ENCODE results near the gene JPH4.
A peak's percentile ranks its signal among the peaks of the same experiment; 100 is the strongest.
"Not testable (repeated sequence)": the region's sequence is repeated elsewhere in the genome, so short reads cannot be mapped to it uniquely, and the experiment has no call there.

Gene JPH4

GRCh38 chr14:23612802-23613201 is 34.2 kb upstream of the JPH4 start:
- H3K4me1 Mint-ChIP-seq = peaks cover 37% of the 10 kb centered on the region
- no peaks in the 10 kb centered on the region for H3K27me3 Mint-ChIP-seq
- H3K36me3 Mint-ChIP-seq = peaks cover 3% of the 10 kb centered on the region
- H3K27ac Mint-ChIP-seq = no peak overlapping the region
- no peak overlapping the region for H3K4me3 Mint-ChIP-seq
- H3K9me3 Mint-ChIP-seq = peaks cover 6% of the 10 kb centered on the region

- H3K4me1 Mint-ChIP-seq = peaks cover 38% of the 10 kb centered on the region
- no peak overlapping the region for H3K27ac Mint-ChIP-seq
- peaks cover 6% of the 10 kb centered on the region for H3K9me3 Mint-ChIP-seq
- H3K4me3 Mint-ChIP-seq = no peak overlapping the region
- H3K36me3 Mint-ChIP-seq = peaks cover 3% of the 10 kb centered on the region
- no peaks in the 10 kb centered on the region for H3K27me3 Mint-ChIP-seq
These were observed 33.8 kb upstream of the JPH4 start for GRCh38 chr14:23612354-23612732.

GRCh38 chr14:23610815-23611289 is 32.3 kb upstream of the JPH4 start:
- H3K4me3 Mint-ChIP-seq = peak overlapping the region; percentile 75
- H3K4me1 Mint-ChIP-seq = peaks cover 46% of the 10 kb centered on the region
- peaks cover 3% of the 10 kb centered on the region for H3K36me3 Mint-ChIP-seq
- no peaks in the 10 kb centered on the region for H3K27me3 Mint-ChIP-seq
- peaks cover 6% of the 10 kb centered on the region for H3K9me3 Mint-ChIP-seq
- peak overlapping the region; percentile 99 for H3K27ac Mint-ChIP-seq

- H3K27me3 Mint-ChIP-seq = no peaks in the 10 kb centered on the region
- peaks cover 6% of the 10 kb centered on the region for H3K9me3 Mint-ChIP-seq
- H3K4me3 Mint-ChIP-seq = peak overlapping the region; percentile 75
- H3K4me1 Mint-ChIP-seq = peaks cover 50% of the 10 kb centered on the region
- H3K27ac Mint-ChIP-seq = peak overlapping the region; percentile 99
- peaks cover 3% of the 10 kb centered on the region for H3K36me3 Mint-ChIP-seq
These were observed 31.7 kb upstream of the JPH4 start for GRCh38 chr14:23610090-23610814.

- H3K27ac Mint-ChIP-seq = peak overlapping the region; percentile 84
- peak overlapping the region; percentile 24 for H3K4me3 Mint-ChIP-seq
- H3K9me3 Mint-ChIP-seq, H3K27me3 Mint-ChIP-seq, H3K36me3 Mint-ChIP-seq: not testable (repeated sequence)
- H3K4me1 Mint-ChIP-seq = peaks cover 50% of the 10 kb centered on the region
These were observed 31.0 kb upstream of the JPH4 start for GRCh38 chr14:23609411-23610089.

- Mint-ChIP-seq H3K36me3 (peaks cover 3% of the 10 kb centered on the region), H3K9me3 (peaks cover 6% of the 10 kb centered on the region), H3K4me3 (peak overlapping the region; percentile 17), H3K27ac (peak overlapping the region; percentile 84), H3K4me1 (peaks cover 50% of the 10 kb centered on the region), H3K27me3 (no peaks in the 10 kb centered on the region)
These were observed 30.4 kb upstream of the JPH4 start for GRCh38 chr14:23609001-23609400.

- Mint-ChIP-seq H3K4me1 (peaks cover 50% of the 10 kb centered on the region), H3K27me3 (no peaks in the 10 kb centered on the region), H3K4me3 (no peak overlapping the region), H3K36me3 (peaks cover 3% of the 10 kb centered on the region), H3K27ac (peak overlapping the region; percentile 84), H3K9me3 (peaks cover 6% of the 10 kb centered on the region)
These were observed 29.9 kb upstream of the JPH4 start for GRCh38 chr14:23608454-23608853.

- Mint-ChIP-seq H3K9me3 (peaks cover 6% of the 10 kb centered on the region), H3K27me3 (no peaks in the 10 kb centered on the region), H3K4me3 (no peak overlapping the region), H3K27ac (no peak overlapping the region), H3K36me3 (peaks cover 3% of the 10 kb centered on the region), H3K4me1 (peaks cover 39% of the 10 kb centered on the region)
These were observed 27.5 kb upstream of the JPH4 start for GRCh38 chr14:23605931-23606585.

GRCh38 chr14:23604675-23605170 is 26.1 kb upstream of the JPH4 start:
- Mint-ChIP-seq H3K4me1 (peaks cover 25% of the 10 kb centered on the region), H3K9me3 (peaks cover 6% of the 10 kb centered on the region), H3K4me3 (no peak overlapping the region), H3K27ac (no peak overlapping the region), H3K36me3 (peaks cover 2% of the 10 kb centered on the region), H3K27me3 (no peaks in the 10 kb centered on the region)

GRCh38 chr14:23604148-23604547 is 25.6 kb upstream of the JPH4 start:
- Mint-ChIP-seq H3K27ac (no peak overlapping the region), H3K27me3 (no peaks in the 10 kb centered on the region), H3K4me3 (no peak overlapping the region), H3K36me3 (peaks cover 2% of the 10 kb centered on the region), H3K4me1 (peaks cover 20% of the 10 kb centered on the region), H3K9me3 (peaks cover 5% of the 10 kb centered on the region)

GRCh38 chr14:23603103-23603502 is 24.5 kb upstream of the JPH4 start:
- Mint-ChIP-seq H3K4me3 (no peak overlapping the region), H3K27ac (no peak overlapping the region), H3K27me3 (no peaks in the 10 kb centered on the region), H3K36me3 (no peaks in the 10 kb centered on the region), H3K4me1 (peaks cover 13% of the 10 kb centered on the region), H3K9me3 (no peaks in the 10 kb centered on the region)

GRCh38 chr14:23602181-23603095 is 23.8 kb upstream of the JPH4 start:
- no peaks in the 10 kb centered on the region for H3K27me3 Mint-ChIP-seq
- no peaks in the 10 kb centered on the region for H3K36me3 Mint-ChIP-seq
- no peaks in the 10 kb centered on the region for H3K9me3 Mint-ChIP-seq
- H3K4me3 Mint-ChIP-seq = no peak overlapping the region
- peaks cover 13% of the 10 kb centered on the region for H3K4me1 Mint-ChIP-seq
- H3K27ac Mint-ChIP-seq = no peak overlapping the region

GRCh38 chr14:23601845-23602180 is 23.2 kb upstream of the JPH4 start:
- Mint-ChIP-seq H3K4me1 (peaks cover 9% of the 10 kb centered on the region), H3K4me3 (no peak overlapping the region), H3K27ac (no peak overlapping the region)

GRCh38 chr14:23601424-23601823 is 22.8 kb upstream of the JPH4 start:
- Mint-ChIP-seq H3K4me1 (peaks cover 7% of the 10 kb centered on the region), H3K4me3 (no peak overlapping the region), H3K27me3 (no peaks in the 10 kb centered on the region), H3K36me3 (no peaks in the 10 kb centered on the region), H3K27ac (no peak overlapping the region), H3K9me3 (no peaks in the 10 kb centered on the region)

More at GRCh38 chr14:23601845-23602180, 23.2 kb upstream of the JPH4 start:
- Mint-ChIP-seq H3K36me3 (no peaks in the 10 kb centered on the region), H3K27me3 (no peaks in the 10 kb centered on the region), H3K9me3 (no peaks in the 10 kb centered on the region)

- Mint-ChIP-seq H3K27ac (no peak overlapping the region), H3K27me3 (no peaks in the 10 kb centered on the region), H3K4me3 (no peak overlapping the region), H3K36me3 (no peaks in the 10 kb centered on the region), H3K9me3 (no peaks in the 10 kb centered on the region), H3K4me1 (peaks cover 3% of the 10 kb centered on the region)
These were observed 22.2 kb upstream of the JPH4 start for GRCh38 chr14:23600806-23601205.
